AG04450 (cell line): ENCODE results near the gene NR0B1. TPM values are rescaled to one million over a fixed set of nuclear protein-coding genes. Genes with fewer than 3 reads are reported as not detected.

Source experiments
- CTCF ChIA-PET: fragments of 300-600, 350-600 bp; formaldehyde crosslinking; extraction: SDS; loops from one replicate; lab custom pipeline; 2022; ENCODE audit warnings: antibody characterized with exemption, inconsistent platforms; lab: Charles Lee
- POLR2A ChIA-PET: fragments of 350-600 bp; formaldehyde crosslinking; extraction: SDS; loops from one replicate; lab custom pipeline; 2021; ENCODE audit warnings: antibody characterized with exemption, inconsistent platforms; lab: Yijun Ruan, JAX
- DNase-seq: peaks from one replicate; pipeline ENCODE4 v3.0.0-alpha.2; 2011; ENCODE audit warnings: low read depth, low spot score
- H3K27ac ChIP-seq: one replicate; pipeline ENCODE4 v1.5.1; 2012; ENCODE audit warnings: low read depth, low read length, control low read depth
- H3K27me3 ChIP-seq: one replicate; pipeline ENCODE4 v1.6.0; 2012; ENCODE audit warnings: low read length; ENCODE audit not compliant: control insufficient read depth, insufficient read depth
- H3K4me3 ChIP-seq: 2 replicates; pipeline ENCODE4 v1.5.1; 2011; ENCODE audit warnings: mild to moderate bottlenecking, low read depth, low read length, control low read depth
- H3K9me3 ChIP-seq: 2 replicates; pipeline ENCODE4 v1.5.1; 2012; ENCODE audit warnings: low read length; ENCODE audit not compliant: control insufficient read depth, insufficient read depth
- polyA plus RNA-seq: library from polyadenylated mRNA; depleted of rRNA; stranded (reverse); fragments of >200 nt; gene quantifications from 2 replicates; pipeline ENCODE4 v1.2.3, GENCODE V29; 2011; rRNA removed
- TF ChIP-seq, protein P1 (sequence below): IDR thresholded peaks from 2 replicates; pipeline ENCODE4 v1.5.1; 2011; ENCODE audit warnings: low read depth, low read length, control low read depth, inconsistent platforms

NR0B1 gene
- polyA plus RNA-seq, 1 experiment: 0.12 TPM

DNA sequence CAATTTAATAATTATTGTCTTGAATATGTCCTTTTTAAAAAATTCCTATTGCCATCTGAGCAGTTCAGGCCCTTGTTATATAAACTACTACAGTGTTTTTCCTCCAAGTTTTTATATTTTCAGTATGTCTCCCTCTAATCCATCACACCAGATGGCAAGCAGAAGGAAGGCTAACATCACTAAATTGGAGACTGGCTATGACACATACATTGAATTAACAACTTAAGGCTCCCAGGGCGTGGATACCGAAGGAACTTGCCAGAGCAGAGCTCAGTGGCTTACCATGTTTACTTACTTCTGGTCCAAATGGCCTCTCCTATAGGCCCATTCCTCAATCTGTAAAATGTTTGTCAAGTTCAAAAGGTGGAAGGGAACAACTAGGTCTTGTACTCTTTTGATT is 49.3 kb downstream of the NR0B1 start:
- Histone ChIP-seq H3K9me3 (no peaks in the 10 kb centered on the region), H3K4me3 (no peak overlapping the region), H3K27me3 (no peaks in the 10 kb centered on the region), H3K27ac (no peak overlapping the region)
- POLR2A ChIA-PET: no interaction called here
- TF ChIP-seq, protein P1, sequence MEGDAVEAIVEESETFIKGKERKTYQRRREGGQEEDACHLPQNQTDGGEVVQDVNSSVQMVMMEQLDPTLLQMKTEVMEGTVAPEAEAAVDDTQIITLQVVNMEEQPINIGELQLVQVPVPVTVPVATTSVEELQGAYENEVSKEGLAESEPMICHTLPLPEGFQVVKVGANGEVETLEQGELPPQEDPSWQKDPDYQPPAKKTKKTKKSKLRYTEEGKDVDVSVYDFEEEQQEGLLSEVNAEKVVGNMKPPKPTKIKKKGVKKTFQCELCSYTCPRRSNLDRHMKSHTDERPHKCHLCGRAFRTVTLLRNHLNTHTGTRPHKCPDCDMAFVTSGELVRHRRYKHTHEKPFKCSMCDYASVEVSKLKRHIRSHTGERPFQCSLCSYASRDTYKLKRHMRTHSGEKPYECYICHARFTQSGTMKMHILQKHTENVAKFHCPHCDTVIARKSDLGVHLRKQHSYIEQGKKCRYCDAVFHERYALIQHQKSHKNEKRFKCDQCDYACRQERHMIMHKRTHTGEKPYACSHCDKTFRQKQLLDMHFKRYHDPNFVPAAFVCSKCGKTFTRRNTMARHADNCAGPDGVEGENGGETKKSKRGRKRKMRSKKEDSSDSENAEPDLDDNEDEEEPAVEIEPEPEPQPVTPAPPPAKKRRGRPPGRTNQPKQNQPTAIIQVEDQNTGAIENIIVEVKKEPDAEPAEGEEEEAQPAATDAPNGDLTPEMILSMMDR: no peak
- CTCF ChIA-PET: no interaction called here
- DNase-seq: no peak

Other genes with a start within 250 kb of the NR0B1 start
- not detected in 2 replicates for gene MAGEB2, start 93.8 kb downstream of the NR0B1 start, polyA plus RNA-seq
- not detected in 2 replicates for gene MAGEB3, start 78.7 kb downstream of the NR0B1 start, polyA plus RNA-seq
- not detected in 2 replicates for gene MAGEB4, start 67.4 kb downstream of the NR0B1 start, polyA plus RNA-seq
- gene MAGEB1, start 62.2 kb downstream of the NR0B1 start, polyA plus RNA-seq: not detected in 2 replicates